GM12872 (cell line): ENCODE results near the gene BCL2L12.

ENCODE experiments used
- TF ChIP-seq, protein P1 (sequence below): IDR thresholded peaks from 3 replicates; pipeline ENCODE4 v1.5.1; 2011; ENCODE audit warnings: low read depth, mild to moderate bottlenecking, low read length, moderate library complexity; ENCODE audit not compliant: insufficient read depth

BCL2L12 gene

DNA sequence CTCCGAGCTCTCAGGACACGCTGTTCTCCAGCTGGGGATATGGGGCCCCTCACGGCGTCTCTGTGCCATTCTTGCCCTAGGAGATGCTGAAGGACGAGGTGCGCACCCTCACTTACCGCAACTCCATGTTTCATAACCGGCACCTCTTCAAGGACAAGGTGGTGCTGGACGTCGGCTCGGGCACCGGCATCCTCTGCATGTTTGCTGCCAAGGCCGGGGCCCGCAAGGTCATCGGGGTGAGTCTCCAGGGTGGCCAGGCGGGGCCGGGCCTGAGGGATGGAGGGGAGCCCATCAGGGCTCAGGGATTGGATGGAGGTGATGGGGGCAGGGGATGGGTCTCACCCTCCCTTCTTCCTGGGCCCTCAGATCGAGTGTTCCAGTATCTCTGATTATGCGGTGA, 16.1 kb downstream of the BCL2L12 start:
- TF ChIP-seq, protein P1, sequence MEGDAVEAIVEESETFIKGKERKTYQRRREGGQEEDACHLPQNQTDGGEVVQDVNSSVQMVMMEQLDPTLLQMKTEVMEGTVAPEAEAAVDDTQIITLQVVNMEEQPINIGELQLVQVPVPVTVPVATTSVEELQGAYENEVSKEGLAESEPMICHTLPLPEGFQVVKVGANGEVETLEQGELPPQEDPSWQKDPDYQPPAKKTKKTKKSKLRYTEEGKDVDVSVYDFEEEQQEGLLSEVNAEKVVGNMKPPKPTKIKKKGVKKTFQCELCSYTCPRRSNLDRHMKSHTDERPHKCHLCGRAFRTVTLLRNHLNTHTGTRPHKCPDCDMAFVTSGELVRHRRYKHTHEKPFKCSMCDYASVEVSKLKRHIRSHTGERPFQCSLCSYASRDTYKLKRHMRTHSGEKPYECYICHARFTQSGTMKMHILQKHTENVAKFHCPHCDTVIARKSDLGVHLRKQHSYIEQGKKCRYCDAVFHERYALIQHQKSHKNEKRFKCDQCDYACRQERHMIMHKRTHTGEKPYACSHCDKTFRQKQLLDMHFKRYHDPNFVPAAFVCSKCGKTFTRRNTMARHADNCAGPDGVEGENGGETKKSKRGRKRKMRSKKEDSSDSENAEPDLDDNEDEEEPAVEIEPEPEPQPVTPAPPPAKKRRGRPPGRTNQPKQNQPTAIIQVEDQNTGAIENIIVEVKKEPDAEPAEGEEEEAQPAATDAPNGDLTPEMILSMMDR: no peak

DNA sequence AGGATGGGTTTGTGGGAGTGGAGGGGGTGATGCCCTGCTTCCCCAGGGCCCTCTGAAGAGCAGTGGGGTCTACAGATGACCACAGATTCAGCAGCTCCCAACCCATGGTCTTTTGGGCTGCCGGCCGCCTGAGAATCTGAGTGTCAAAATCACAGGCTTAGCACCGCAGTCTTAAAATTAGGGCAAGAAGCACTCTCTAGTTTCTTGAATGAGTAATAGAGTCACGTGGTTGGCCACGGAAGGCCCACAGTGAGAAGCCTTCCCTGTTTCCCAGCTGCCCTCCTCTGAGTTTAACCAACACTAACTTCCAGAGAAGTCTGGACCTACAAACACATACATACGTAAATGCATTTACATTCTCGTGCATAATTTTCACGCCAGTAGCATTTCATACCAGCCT, 16.5 kb downstream of the BCL2L12 start:
- TF ChIP-seq, protein P1: no peak

DNA sequence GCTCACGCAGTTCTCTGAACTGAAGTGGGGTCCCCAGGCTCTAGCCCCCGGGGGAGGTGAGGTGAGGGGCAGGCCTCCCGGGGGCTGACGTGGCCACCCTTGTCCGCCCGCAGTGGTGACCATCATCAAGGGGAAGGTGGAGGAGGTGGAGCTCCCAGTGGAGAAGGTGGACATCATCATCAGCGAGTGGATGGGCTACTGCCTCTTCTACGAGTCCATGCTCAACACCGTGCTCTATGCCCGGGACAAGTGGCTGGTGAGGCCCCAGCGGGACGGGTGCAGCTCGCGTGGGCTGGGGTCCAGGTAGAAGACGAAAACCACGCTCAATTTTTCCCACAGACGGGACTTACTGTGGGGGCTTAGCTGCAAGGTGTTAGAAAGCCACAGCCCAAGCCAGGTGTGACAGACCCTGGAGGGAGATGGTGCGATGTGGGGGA, 18.1 kb downstream of the BCL2L12 start:
- TF ChIP-seq, protein P1: no peak

DNA sequence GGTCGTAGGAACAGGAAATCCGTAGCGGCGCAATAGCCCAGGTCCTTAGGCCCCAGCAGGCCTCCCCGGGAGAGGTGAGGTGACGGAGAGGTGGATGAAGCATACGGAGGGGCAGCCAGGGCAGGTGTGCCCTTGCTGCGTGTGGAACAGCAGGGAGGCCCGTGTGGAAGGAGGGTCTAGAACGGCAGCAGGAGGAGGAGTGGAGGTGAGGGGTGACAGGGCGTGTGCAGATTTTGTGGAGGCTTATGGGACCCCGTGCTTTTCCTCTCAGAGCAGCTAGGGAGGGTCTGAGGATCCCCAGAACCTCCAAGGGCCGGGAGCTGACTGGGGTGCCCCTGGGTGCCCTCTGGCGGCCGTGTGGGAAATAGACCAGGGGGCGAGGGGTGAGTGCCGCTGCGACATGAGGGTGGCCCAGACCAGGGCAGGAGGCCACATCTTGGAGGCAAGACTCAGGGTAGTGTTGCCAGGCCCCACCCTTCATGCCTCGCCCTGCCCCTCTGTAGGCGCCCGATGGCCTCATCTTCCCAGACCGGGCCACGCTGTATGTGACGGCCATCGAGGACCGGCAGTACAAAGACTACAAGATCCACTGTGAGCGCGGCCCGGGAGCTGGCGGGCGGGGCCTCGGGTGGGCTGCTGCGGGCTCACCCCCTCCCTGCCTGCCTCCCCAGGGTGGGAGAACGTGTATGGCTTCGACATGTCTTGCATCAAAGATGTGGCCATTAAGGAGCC, 18.7 kb downstream of the BCL2L12 start:
- TF ChIP-seq, protein P1: peak; percentile 79

- TF ChIP-seq, protein P1: no peak
Measured at GRCh38 chr19:49684983-49685553, 19.3 kb downstream of the BCL2L12 start.

- TF ChIP-seq, protein P1: no peak
Measured at GRCh38 chr19:49685845-49686332, 20.2 kb downstream of the BCL2L12 start.

- TF ChIP-seq, protein P1: no peak
Measured at GRCh38 chr19:49686503-49687088, 20.9 kb downstream of the BCL2L12 start.
